Spleen (tissue), 11 donors: ENCODE results near the gene CDK14. TPM values are rescaled to one million over a fixed set of nuclear protein-coding genes. Genes with fewer than 3 reads are reported as not detected.

Experiments used
- DNase-seq: peaks from one replicate; pipeline ENCODE4 v3.0.0-alpha.2; 2020
- H3K27ac ChIP-seq, 8 donors: fragments of 200-600 bp; sonication (generic) in 7 of 8; 1 replicate in 4 of 8; 2 replicates in 4 of 8; pipeline versions ENCODE4 v1.5.0 to v1.8.0; 2016 to 2021; ENCODE audit warnings: inconsistent platforms in 4 of 8, mild to moderate bottlenecking in 4 of 8, moderate library complexity in 1 of 8
- H3K27me3 ChIP-seq, 7 donors: fragments of 200-600 bp; sonication (generic) in 6 of 7; replicated peaks in 1 of 7; 1 replicate in 4 of 7; 2 replicates in 3 of 7; pipeline versions ENCODE4 v1.5.0 to v1.8.0; 2016 to 2021; ENCODE audit warnings: inconsistent platforms in 3 of 7, mild to moderate bottlenecking in 1 of 7
- H3K36me3 ChIP-seq, 6 donors: fragments of 200-600 bp; sonication (generic) in 5 of 6; 1 replicate in 4 of 6; 2 replicates in 2 of 6; pipeline versions ENCODE4 v1.5.0 to v1.8.0; 2016 to 2021; ENCODE audit warnings: inconsistent platforms in 2 of 6
- H3K4me1 ChIP-seq, 6 donors: fragments of 200-600 bp; sonication (generic) in 5 of 6; 1 replicate in 3 of 6; 2 replicates in 3 of 6; pipeline versions ENCODE4 v1.5.0 to v1.8.0; 2016 to 2021; ENCODE audit warnings: inconsistent platforms in 3 of 6
- H3K4me3 ChIP-seq, 8 donors: fragments of 200-600 bp; sonication (generic) in 7 of 8; 1 replicate in 4 of 8; 2 replicates in 4 of 8; pipeline versions ENCODE4 v1.5.0 to v1.8.0; 2016 to 2021; ENCODE audit warnings: inconsistent platforms in 4 of 8, mild to moderate bottlenecking in 4 of 8, moderate library complexity in 2 of 8
- H3K9me3 ChIP-seq, 8 donors: fragments of 200-600 bp; sonication (generic) in 7 of 8; 1 replicate in 4 of 8; 2 replicates in 4 of 8; pipeline versions ENCODE4 v1.5.0 to v1.8.0; 2016 to 2021; ENCODE audit warnings: inconsistent platforms in 4 of 8
- POLR2A ChIP-seq, 3 donors: fragments of 450-650 bp; IDR thresholded peaks; one replicate each; pipeline ENCODE4 v1.5.1; 2017; ENCODE audit warnings: antibody characterized with exemption in 3 of 3, mild to moderate bottlenecking in 1 of 3
- POLR2AphosphoS5 ChIP-seq, 3 donors: sonication (generic); formaldehyde crosslinking; IDR thresholded peaks; one replicate each; pipeline ENCODE4 v1.5.1; 2017; ENCODE audit warnings: antibody characterized with exemption in 3 of 3
- WGBS, 5 donors: extraction: QIAGEN DNeasy Blood & Tissue Kit in 3 of 5; methylation state at CpG; one replicate each; pipeline versions ENCODE4 v1.1.5 to v1.1.7; 2013 to 2018; 5-methylcytosine and 5-hydroxymethylcytosine counted together
- intact Hi-C: fragments of 100-400 bp; cut with DNase I; formaldehyde crosslinking; loops from one replicate; pipeline ENCODE4 v1.15.0; 2023; ENCODE audit warnings: low total_unique reads
- polyA plus RNA-seq, 3 donors: library from polyadenylated mRNA; stranded (reverse); fragments of 200-250 nt; gene quantifications; one replicate each; pipeline ENCODE4 v1.2.1, GENCODE V29; 2013
- total RNA-seq, 7 donors: library from RNA; depleted of rRNA in 3 of 7; stranded (reverse); fragments of >200 nt in 3 of 7; fragmentation: NEBNext Ultra II Directional in 4 of 7; extraction: Animal tissue kit (Norgen Biotek cat#: 25700) in 4 of 7; gene quantifications; one replicate each; pipeline versions ENCODE4 v1.1.0 to v1.2.1, GENCODE V29; 2016 to 2021
- TF ChIP-seq, protein P1 (sequence below), 11 experiments: fragments of 200-600 bp in 7 of 11; fragments of 450-650 bp in 4 of 11; sonication (generic) in 4 of 11; IDR thresholded peaks in 8 of 11; conservative IDR thresholded peaks in 3 of 11; 1 replicate in 7 of 11; 2 replicates in 4 of 11; pipeline versions ENCODE4 v1.4.0 to v1.8.0; 2016 to 2021; ENCODE audit warnings: antibody characterized with exemption in 11 of 11, inconsistent platforms in 4 of 11, mild to moderate bottlenecking in 1 of 11
- donor health status: healthy with polysubstance abuse.
- donor health status: DM: no; HTN: no; CAD: no; lungs with moderate emphysema.
- donor health status: DM: no; HTN: no; CAD: no.
- donor health status: Bipolar disorder and iron deficiency.
- donor health status: healthy.
- donor health status: DM: no; HTN: no; CAD: no.
- donor health status: DM: yes; HTN: yes; CAD: no.

CDK14 gene
- total and polyA plus RNA-seq, 10 donors = 6.6 to 109 (median 51.2) TPM

DNA sequence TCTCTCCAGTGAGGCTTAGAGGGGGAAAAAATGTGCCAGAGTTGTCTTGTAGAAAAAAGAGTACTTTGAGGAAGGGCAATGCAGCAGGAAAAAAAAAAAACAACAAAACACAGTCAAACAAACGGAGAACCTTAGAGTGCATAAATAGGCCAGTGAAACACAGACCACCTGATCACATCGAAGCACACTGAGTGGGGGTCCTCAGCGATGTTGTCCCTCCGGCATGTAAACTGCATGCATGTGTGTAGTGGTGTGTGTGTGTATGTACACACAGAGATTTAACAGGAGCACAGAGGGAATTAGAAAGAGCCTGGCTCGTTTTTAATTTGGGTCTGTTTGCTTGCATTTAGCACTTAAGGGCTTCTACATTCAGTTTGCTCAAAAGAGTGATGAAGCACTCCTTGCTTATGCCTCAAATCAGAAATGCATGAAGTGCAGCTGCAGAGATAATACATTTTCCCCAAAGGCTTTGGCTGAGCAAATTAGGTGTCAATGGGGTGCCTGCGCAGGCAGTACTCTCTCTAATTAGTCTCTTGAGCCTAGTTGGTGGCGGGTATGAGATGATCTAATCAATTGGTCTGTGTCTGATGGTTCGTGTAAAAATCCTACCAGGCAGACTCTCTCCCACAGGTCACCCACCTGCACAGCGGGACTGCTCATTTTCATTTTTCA, 605.5 kb downstream of the CDK14 start:
- intact Hi-C loops = no loop called here
- Histone ChIP-seq H3K27ac (no peak overlapping the region), H3K4me1 (no peaks in the 10 kb centered on the region), H3K9me3 (no peaks in the 10 kb centered on the region), H3K27me3 (no peaks in the 10 kb centered on the region), H3K4me3 (no peak overlapping the region), H3K36me3 (peaks cover 0 to 7% (median 0%) of the 10 kb centered on the region in 6 donors)
- TF ChIP-seq POLR2AphosphoS5 (IDR thresholded peaks at IDR 0.05) = no peak
- no peak for TF ChIP-seq POLR2A (IDR thresholded peaks at IDR 0.05)
- TF ChIP-seq, protein P1, sequence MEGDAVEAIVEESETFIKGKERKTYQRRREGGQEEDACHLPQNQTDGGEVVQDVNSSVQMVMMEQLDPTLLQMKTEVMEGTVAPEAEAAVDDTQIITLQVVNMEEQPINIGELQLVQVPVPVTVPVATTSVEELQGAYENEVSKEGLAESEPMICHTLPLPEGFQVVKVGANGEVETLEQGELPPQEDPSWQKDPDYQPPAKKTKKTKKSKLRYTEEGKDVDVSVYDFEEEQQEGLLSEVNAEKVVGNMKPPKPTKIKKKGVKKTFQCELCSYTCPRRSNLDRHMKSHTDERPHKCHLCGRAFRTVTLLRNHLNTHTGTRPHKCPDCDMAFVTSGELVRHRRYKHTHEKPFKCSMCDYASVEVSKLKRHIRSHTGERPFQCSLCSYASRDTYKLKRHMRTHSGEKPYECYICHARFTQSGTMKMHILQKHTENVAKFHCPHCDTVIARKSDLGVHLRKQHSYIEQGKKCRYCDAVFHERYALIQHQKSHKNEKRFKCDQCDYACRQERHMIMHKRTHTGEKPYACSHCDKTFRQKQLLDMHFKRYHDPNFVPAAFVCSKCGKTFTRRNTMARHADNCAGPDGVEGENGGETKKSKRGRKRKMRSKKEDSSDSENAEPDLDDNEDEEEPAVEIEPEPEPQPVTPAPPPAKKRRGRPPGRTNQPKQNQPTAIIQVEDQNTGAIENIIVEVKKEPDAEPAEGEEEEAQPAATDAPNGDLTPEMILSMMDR (IDR thresholded peaks at IDR 0.05 in 8 of 11, conservative IDR thresholded peaks at IDR 0.05 in 3 of 11) = no peak
- no peak for DNase-seq
- 82 to 89% (median 87%) methylated on average over 9 of the region's 9 CpGs for WGBS, 5 donors

DNA sequence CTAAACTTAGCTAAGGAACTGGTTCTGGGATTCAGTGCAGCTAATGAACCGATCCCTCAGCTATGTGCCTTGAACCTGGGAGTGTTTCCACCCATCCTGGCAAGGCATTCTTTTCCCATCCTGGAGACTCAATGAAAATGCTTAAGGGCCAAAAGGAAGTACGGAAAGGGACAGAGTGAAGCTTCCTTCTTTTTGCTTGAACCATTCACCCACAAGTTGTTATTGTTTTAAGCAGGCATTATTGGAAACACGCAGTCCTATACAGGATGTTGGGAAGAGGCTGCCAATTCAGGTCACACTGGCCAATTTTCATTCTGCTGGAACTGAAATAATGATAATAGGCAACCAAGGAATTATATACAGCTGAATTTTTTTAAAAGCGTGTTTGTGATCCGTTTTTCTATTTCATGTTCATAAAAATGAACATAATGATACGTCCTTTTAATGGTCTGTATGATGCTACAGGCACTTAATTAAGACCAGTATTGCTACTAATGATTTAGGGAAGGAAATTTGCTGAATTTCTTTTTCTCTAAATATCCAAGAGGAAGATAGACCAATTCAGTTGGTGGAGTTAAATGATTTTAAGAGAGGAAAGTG, 610.3 kb downstream of the CDK14 start:
- H3K27me3 ChIP-seq = no peaks in the 10 kb centered on the region
- H3K36me3 ChIP-seq = peaks cover 0 to 40% (median 4%) of the 10 kb centered on the region in 6 donors
- no peak overlapping the region for H3K27ac ChIP-seq
- WGBS, 5 donors = 77 to 86% (median 84%) methylated on average over 6 of the region's 6 CpGs
- H3K4me1 ChIP-seq = no peaks in the 10 kb centered on the region
- intact Hi-C loops = no loop called here
- no peak for DNase-seq
- TF ChIP-seq POLR2AphosphoS5 (IDR thresholded peaks at IDR 0.05) (no peak), POLR2A (IDR thresholded peaks at IDR 0.05) (no peak)
- TF ChIP-seq, protein P1 (IDR thresholded peaks at IDR 0.05 in 8 of 11, conservative IDR thresholded peaks at IDR 0.05 in 3 of 11) = no peak
- no peak overlapping the region for H3K4me3 ChIP-seq
- no peaks in the 10 kb centered on the region for H3K9me3 ChIP-seq

DNA sequence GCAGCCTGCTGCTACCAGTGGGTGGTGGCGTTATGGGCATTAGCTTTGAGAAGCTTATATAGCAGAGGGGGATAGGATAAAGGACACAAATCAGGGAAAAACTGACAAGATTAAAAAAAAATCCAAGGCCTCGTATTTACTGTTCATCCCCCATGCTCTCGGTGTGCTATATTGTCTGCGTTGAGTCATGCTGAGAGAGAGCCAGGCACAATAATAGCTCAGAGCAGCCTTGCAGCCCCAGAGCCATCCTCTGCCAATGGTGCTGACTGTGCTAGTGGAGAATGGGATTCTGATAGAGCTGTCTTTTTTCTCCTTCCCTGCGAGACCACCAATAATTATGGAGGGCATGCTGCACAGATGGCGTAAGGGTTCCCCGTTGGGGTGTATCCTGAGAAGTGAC, 616.5 kb downstream of the CDK14 start:
- no peak overlapping the region for H3K27ac ChIP-seq
- H3K27me3 ChIP-seq = no peaks in the 10 kb centered on the region
- H3K4me1 ChIP-seq = no peaks in the 10 kb centered on the region
- DNase-seq = no peak
- peaks cover 0 to 11% (median 6%) of the 10 kb centered on the region in 8 donors for H3K9me3 ChIP-seq
- intact Hi-C loops = no loop called here
- 89 to 96% (median 91%) methylated on average over 7 of the region's 7 CpGs for WGBS, 5 donors
- TF ChIP-seq POLR2A (IDR thresholded peaks at IDR 0.05) (no peak), POLR2AphosphoS5 (IDR thresholded peaks at IDR 0.05) (no peak)
- TF ChIP-seq, protein P1 (IDR thresholded peaks at IDR 0.05 in 8 of 11, conservative IDR thresholded peaks at IDR 0.05 in 3 of 11) = no peak
- H3K36me3 ChIP-seq = peaks cover 0 to 25% (median 2%) of the 10 kb centered on the region in 6 donors
- no peak overlapping the region for H3K4me3 ChIP-seq

DNA sequence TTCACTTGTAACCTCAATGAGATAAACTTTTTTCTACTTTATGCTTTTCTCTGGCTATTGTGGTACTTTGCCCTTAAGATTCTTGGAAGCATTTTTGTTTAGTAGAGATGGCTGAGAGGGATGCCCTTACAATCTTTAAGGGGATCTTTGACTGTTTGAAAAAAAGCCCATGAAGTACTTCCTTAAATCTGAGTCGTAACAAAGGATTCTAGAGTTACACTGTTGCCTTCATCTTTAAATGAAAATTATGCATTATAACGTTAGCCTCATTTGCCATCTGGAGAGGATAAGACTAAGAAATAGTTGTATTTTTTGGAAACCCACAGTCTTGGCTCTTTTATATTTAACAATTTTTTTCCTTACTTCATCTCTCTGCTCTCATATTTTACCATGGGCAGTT, 630.3 kb downstream of the CDK14 start:
- 58 to 78% (median 68%) methylated on average over 2 of the region's 2 CpGs for WGBS, 5 donors
- TF ChIP-seq POLR2A (IDR thresholded peaks at IDR 0.05) (no peak), POLR2AphosphoS5 (IDR thresholded peaks at IDR 0.05) (no peak)
- TF ChIP-seq, protein P1 (IDR thresholded peaks at IDR 0.05 in 8 of 11, conservative IDR thresholded peaks at IDR 0.05 in 3 of 11) = no peak

More for the DNA sequence above, 630.3 kb downstream of the CDK14 start:
- H3K4me1 ChIP-seq = no peaks in the 10 kb centered on the region
- DNase-seq = no peak
- H3K27ac ChIP-seq = no peak overlapping the region
- intact Hi-C loops = no loop called here
- H3K9me3 ChIP-seq = no peaks in the 10 kb centered on the region
- no peak overlapping the region for H3K4me3 ChIP-seq
- H3K36me3 ChIP-seq = no peaks in the 10 kb centered on the region
- no peaks in the 10 kb centered on the region for H3K27me3 ChIP-seq
